Activated CD8-positive, alpha-beta T cell treated with anti-CD3 and anti-CD28 coated beads, Interleukin-2, amount 10 ng/mL, durations not matched to agents 7 days and 5 days (primary cell): Measurements from ENCODE around the gene ATP8B4. TPM values are rescaled to one million over a fixed set of nuclear protein-coding genes. Genes with fewer than 3 reads are reported as not detected.

Source experiments
- ATAC-seq: fragments of 150-1000 bp; cut with Tn5 transposase; one replicate; pipeline ENCODE4 v1.10.0; 2021; ENCODE audit warnings: moderate library complexity
- CTCF ChIA-PET: fragments of 350-600 bp; sonication (Branson Sonifier 250); formaldehyde crosslinking; loops from one replicate; lab custom pipeline; 2021; ENCODE audit warnings: antibody characterized with exemption; lab: Charles Lee
- POLR2A ChIA-PET: fragments of 350-600 bp; sonication (Branson Sonifier 250); formaldehyde crosslinking; loops from one replicate; lab custom pipeline; 2021; ENCODE audit warnings: antibody characterized with exemption; lab: Charles Lee
- DNase-seq: peaks from one replicate; pipeline ENCODE4 v3.0.0-alpha.2; 2020
- H3K27ac Mint-ChIP-seq: one replicate; pipeline ENCODE4 v1.8.0; 2021; ENCODE audit warnings: mild to moderate bottlenecking, mixed read lengths
- H3K27me3 Mint-ChIP-seq: one replicate; pipeline ENCODE4 v1.8.0; 2021; ENCODE audit warnings: low read depth, mixed read lengths
- H3K36me3 Mint-ChIP-seq: one replicate; pipeline ENCODE4 v1.8.0; 2021; ENCODE audit warnings: low read depth, mixed read lengths
- H3K4me1 Mint-ChIP-seq: one replicate; pipeline ENCODE4 v1.8.0; 2021; ENCODE audit warnings: low read depth, mixed read lengths
- H3K4me3 Mint-ChIP-seq: one replicate; pipeline ENCODE4 v1.8.0; 2021; ENCODE audit warnings: mild to moderate bottlenecking, mixed read lengths
- H3K9me3 Mint-ChIP-seq: one replicate; pipeline ENCODE4 v1.8.0; 2022; ENCODE audit warnings: mixed read lengths; ENCODE audit not compliant: insufficient read depth
- total RNA-seq, 2 experiments: library from RNA; stranded (reverse); gene quantifications; one replicate each; pipeline ENCODE4 v1.2.3, GENCODE V29; 2021

ATP8B4 gene
- total RNA-seq, 2 experiments from 2014 or later = 35.9 to 39.2 TPM

DNA sequence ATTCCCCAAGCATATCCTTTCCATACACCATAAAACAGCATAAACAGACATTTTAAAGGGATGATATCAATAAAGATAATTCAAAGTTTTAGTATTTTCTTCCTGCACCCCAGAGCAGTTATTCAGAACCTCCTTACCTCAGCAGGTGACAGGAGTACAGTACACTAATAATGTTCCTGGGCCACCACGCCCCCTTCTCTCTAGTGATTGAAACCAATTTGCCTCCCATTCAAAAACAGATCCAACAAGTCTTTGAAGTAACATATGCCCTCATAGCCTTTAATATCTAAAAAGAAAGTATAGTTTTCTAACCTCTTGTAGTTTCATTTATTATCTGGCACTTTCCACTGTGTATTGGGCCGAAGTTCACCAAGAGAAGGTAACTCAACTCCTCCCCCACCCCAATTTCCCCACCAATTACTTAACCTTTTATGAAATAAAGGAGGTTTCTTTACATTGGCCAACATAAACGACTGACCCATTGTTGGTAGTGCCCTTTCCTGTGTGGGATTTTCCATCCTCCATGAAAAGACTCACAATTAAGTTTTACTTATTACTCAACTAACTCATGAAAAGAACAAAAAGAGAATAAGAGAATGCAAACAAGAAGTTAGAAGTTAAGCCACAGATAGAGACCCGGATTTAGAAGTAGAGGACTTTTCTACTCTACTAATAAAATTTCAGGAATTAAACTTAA is 5.0 kb upstream of the ATP8B4 start:
- Mint-ChIP-seq H3K4me3 (no peak overlapping the region), H3K36me3 (peaks cover 27% of the 10 kb centered on the region), H3K27ac (no peak overlapping the region), H3K27me3 (no peaks in the 10 kb centered on the region), H3K9me3 (peaks cover 17% of the 10 kb centered on the region), H3K4me1 (peaks cover 24% of the 10 kb centered on the region)
- DNase-seq (no peak), ATAC-seq (no peak)
- POLR2A ChIA-PET = no interaction called here
- CTCF ChIA-PET = interaction anchor here (1.3 to 1.5 kb wide), 2 partner anchors 121 to 192 kb away, joined by 3 to 5 read pairs; no protein-coding TSS in a partner anchor

DNA sequence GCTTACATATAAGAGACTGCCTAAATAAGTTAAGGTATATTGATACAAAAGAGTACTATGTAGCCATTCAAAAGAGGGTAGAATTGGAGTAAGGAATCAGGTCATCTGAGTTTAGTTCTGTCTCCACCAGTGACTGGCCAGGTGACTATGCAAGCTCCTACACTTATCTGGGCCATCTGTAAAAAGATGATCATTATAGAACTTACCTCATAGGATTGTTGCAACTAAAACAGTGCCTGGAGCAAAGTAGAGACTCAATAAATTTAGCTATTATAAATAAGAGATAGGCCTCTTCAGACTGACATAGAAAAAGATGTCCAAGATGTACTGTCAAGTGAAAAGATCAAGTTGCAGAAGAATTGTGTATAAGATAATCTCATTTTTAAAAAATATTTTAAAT is 1.7 kb upstream of the ATP8B4 start:
- Mint-ChIP-seq H3K27ac (no peak overlapping the region), H3K4me3 (no peak overlapping the region), H3K9me3 (peaks cover 14% of the 10 kb centered on the region), H3K27me3 (no peaks in the 10 kb centered on the region), H3K4me1 (peaks cover 43% of the 10 kb centered on the region), H3K36me3 (peaks cover 43% of the 10 kb centered on the region)
- DNase-seq (no peak), ATAC-seq (no peak)
- ChIA-PET CTCF (interaction anchor here (1.3 to 4.5 kb wide), 4 partner anchors 9 to 17 kb away, joined by 4 to 26 read pairs (median 12); no protein-coding TSS in a partner anchor), POLR2A (no interaction called here)

GRCh38 chr15:50117431-50118027 is 1.5 kb downstream of the ATP8B4 start:
- Mint-ChIP-seq H3K36me3 (peaks cover 51% of the 10 kb centered on the region), H3K4me3 (peak overlapping the region; percentile 89), H3K27ac (peak overlapping the region; percentile 69), H3K4me1 (peaks cover 68% of the 10 kb centered on the region), H3K27me3 (no peaks in the 10 kb centered on the region), H3K9me3 (no peaks in the 10 kb centered on the region)
- ChIA-PET POLR2A (interaction anchor here (2.1 to 2.5 kb wide), 2 partner anchors 8 to 17 kb away, joined by 11 to 23 read pairs; no protein-coding TSS in a partner anchor), CTCF (interaction anchor here (0.8 to 4.5 kb wide), 5 partner anchors 9 to 28 kb away, joined by 3 to 26 read pairs (median 14); no protein-coding TSS in a partner anchor)
- ATAC-seq (no peak), DNase-seq (no peak)

GRCh38 chr15:50116477-50116876 is 2.6 kb downstream of the ATP8B4 start:
- H3K36me3 Mint-ChIP-seq = peaks cover 57% of the 10 kb centered on the region
- peaks cover 73% of the 10 kb centered on the region for H3K4me1 Mint-ChIP-seq

DNA sequence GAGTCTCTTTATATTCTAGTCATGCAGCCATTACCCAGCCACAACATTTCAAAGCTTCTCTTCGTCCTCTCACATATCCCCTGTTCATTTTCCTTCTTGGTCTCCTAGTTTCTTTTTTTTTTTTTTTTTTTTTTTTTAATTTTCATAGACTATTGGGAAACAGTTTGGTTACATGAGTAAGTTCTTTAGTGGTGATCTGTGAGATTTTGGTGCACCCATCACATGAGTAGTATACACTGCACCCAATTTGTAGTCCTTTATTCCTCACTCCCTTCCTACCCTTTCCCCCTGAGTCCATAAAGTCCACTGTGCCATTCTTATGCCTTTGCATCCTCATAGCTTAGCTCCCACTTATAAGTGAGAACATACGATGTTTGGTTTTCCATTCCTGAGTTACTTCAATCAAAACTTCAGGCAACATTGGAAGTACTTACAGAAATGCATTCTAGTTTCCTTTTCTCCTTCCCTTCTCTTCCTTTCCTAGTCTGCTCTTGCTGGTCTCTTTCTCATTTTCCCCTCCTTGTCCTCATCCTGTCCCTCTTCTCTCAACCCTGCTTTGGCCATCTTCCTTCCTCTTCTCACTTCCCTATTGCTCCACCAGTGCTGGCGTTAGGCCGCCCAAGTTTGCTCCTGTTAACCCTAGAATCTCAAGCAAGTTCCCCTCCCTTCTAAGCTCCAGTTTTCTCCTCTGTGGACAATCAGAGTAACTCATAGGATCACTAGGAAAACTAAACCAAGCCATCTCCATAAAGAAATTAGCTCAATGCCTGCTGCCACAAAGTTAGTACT is 4.8 kb downstream of the ATP8B4 start:
- CTCF ChIA-PET = no interaction called here
- ATAC-seq (no peak), DNase-seq (no peak)
- H3K4me3 Mint-ChIP-seq = peak overlapping the region; percentile 7
- no peaks in the 10 kb centered on the region for H3K27me3 Mint-ChIP-seq
- H3K4me1 Mint-ChIP-seq = peaks cover 82% of the 10 kb centered on the region
- POLR2A ChIA-PET = interaction anchor here (0.5 kb wide), 1 partner anchor 216 kb away, joined by 3 read pairs; no protein-coding TSS in a partner anchor
- peaks cover 65% of the 10 kb centered on the region for H3K36me3 Mint-ChIP-seq
- H3K27ac Mint-ChIP-seq = peak overlapping the region; percentile 47
- H3K9me3 Mint-ChIP-seq = no peaks in the 10 kb centered on the region

More at GRCh38 chr15:50116477-50116876, 2.6 kb downstream of the ATP8B4 start:
- DNase-seq (peak; percentile 37), ATAC-seq (no peak)
- Mint-ChIP-seq H3K27ac (peak overlapping the region; percentile 23), H3K4me3 (peak overlapping the region; percentile 66), H3K9me3 (no peaks in the 10 kb centered on the region), H3K27me3 (no peaks in the 10 kb centered on the region)
- ChIA-PET POLR2A (no interaction called here), CTCF (interaction anchor here (0.8 to 4.5 kb wide), 2 partner anchors 15 to 19 kb away, joined by 3 to 26 read pairs; no protein-coding TSS in a partner anchor)

DNA sequence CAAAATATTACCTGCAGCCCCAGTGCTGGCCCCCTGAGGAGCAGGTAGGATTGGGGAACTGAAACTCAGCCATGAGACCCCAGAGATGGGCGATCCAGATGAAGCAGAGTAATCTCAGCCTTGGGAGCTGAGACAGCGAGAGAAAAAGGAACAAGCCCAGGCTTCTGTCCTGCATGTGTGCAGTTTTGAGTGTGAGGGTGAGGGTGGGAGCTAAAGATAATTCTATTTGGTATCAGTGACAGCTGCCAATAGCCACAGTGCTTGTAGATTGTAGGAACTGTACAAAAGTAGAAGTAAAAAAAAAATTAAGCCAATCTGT is 5.9 kb downstream of the ATP8B4 start:
- Mint-ChIP-seq H3K36me3 (peaks cover 60% of the 10 kb centered on the region), H3K27ac (no peak overlapping the region), H3K9me3 (no peaks in the 10 kb centered on the region), H3K4me1 (peaks cover 84% of the 10 kb centered on the region), H3K4me3 (peak overlapping the region; percentile 0), H3K27me3 (no peaks in the 10 kb centered on the region)
- ChIA-PET CTCF (interaction anchor here (3.3 kb wide), 1 partner anchor 24 kb away, joined by 9 read pairs; no protein-coding TSS in a partner anchor), POLR2A (interaction anchor here (0.7 kb wide), 1 partner anchor 28 kb away, joined by 3 read pairs; no protein-coding TSS in a partner anchor)
- no peak for DNase-seq
- no peak for ATAC-seq

DNA sequence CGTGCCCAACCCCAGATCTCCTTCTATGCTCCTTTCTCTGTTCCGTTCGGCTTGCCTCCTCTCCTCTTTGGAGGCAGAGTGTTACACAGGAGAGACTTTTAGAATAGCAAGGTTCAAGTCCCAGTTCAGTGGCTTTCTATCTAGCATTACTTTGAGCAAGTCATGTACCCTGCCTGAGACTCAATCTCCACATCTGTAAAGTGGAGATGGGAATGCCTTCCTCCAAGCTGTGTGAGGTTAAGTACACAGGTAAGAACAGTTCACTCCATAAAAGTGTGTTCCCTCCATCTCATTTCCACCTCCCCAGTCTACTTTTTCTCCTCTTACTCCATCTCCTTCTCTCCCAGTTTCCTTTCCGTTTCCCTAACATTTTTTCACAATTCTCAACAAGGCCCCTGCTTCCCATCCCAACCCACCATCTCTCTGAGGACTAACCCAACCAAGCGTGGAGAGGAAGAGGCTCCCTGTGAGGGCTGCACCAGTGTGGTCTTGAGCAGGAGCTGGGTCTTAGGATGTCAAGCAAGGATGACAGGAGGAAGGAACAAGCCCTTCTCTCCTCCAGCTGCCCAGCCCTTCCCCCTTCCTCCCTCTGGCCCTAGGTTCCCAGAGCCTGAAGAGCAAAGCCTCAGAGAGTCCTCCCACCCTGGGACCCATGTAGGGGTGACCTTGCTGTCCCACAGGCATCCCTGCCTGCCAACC is 6.4 kb downstream of the ATP8B4 start:
- H3K4me3 Mint-ChIP-seq = peak overlapping the region; percentile 0
- peaks cover 57% of the 10 kb centered on the region for H3K36me3 Mint-ChIP-seq
- CTCF ChIA-PET = interaction anchor here (1.4 to 3.3 kb wide), 2 partner anchors 8 to 25 kb away, joined by 5 to 9 read pairs; no protein-coding TSS in a partner anchor
- POLR2A ChIA-PET = interaction anchor here (0.7 kb wide), 1 partner anchor 27 kb away, joined by 3 read pairs; no protein-coding TSS in a partner anchor
- DNase-seq (no peak), ATAC-seq (no peak)
- no peaks in the 10 kb centered on the region for H3K27me3 Mint-ChIP-seq
- no peaks in the 10 kb centered on the region for H3K9me3 Mint-ChIP-seq
- peaks cover 86% of the 10 kb centered on the region for H3K4me1 Mint-ChIP-seq
- H3K27ac Mint-ChIP-seq = peak overlapping the region; percentile 64

GRCh38 chr15:50110285-50110684 is 8.7 kb downstream of the ATP8B4 start:
- Mint-ChIP-seq H3K4me3 (peak overlapping the region; percentile 73), H3K4me1 (peaks cover 87% of the 10 kb centered on the region), H3K9me3 (no peaks in the 10 kb centered on the region), H3K27me3 (no peaks in the 10 kb centered on the region), H3K27ac (peak overlapping the region; percentile 91), H3K36me3 (peaks cover 43% of the 10 kb centered on the region)
- CTCF ChIA-PET = interaction anchor here (0.9 to 4.2 kb wide), 7 partner anchors 9 to 206 kb away, joined by 3 to 19 read pairs (median 5); partner anchors contain the start of gene ATP8B4
- ATAC-seq = no peak
- POLR2A ChIA-PET = interaction anchor here (0.5 to 3.7 kb wide), 4 partner anchors 8 to 935 kb away, joined by 3 to 23 read pairs (median 4); partner anchors contain the start of gene ATP8B4
- DNase-seq = no peak

DNA sequence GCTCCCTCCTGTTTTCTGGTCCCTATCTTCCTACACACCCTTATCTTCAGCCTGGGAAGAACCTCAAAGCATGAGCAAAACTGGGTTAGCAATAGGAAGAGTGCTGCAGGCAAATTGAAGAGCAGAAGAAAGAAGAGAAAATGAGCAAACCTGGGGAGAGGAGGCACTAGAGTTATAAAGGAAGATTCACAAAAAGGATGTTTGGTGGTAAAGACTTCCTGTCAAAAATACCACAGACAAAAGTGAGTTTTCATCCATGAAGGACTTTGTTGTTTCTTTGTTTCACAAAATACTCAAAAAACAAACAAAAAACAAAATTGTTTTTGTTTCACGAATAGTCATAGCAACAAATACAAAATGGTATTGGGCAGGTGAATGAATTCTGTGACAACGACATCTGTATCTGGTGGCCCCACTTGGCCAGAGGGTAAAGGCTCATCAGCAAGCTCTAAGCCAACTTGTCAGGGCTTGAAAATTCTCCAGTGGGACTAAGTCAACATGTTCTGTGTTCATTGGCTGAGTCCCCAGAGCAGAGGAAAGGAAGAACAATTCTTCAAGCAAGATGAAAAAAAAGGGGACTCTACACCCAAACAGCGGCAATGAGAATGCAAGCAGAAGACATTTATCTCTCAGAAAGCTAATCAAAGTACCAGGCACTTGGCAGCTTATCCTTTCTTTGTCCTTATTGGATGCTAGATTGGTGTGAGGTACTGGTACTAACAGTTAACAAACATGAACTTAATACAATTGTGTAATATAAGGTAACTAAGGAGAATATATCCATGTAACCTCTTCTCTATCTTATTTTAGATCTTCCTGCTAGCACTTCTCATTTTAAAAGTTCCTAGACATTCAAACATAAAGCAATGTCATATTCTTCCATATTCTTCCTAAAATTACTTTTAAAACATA is 9.7 kb downstream of the ATP8B4 start:
- ChIA-PET CTCF (interaction anchor here (1.0 to 4.2 kb wide), 4 partner anchors 10 to 873 kb away, joined by 3 to 19 read pairs (median 4); partner anchors contain the start of gene ATP8B4), POLR2A (interaction anchor here (0.6 to 3.7 kb wide), 6 partner anchors 10 to 74 kb away, joined by 3 to 23 read pairs (median 4); partner anchors contain the start of gene ATP8B4)
- DNase-seq (no peak), ATAC-seq (peak; percentile 61)
- peak overlapping the region; percentile 91 for H3K27ac Mint-ChIP-seq
- peaks cover 7% of the 10 kb centered on the region for H3K9me3 Mint-ChIP-seq
- peaks cover 44% of the 10 kb centered on the region for H3K36me3 Mint-ChIP-seq
- no peaks in the 10 kb centered on the region for H3K27me3 Mint-ChIP-seq
- H3K4me1 Mint-ChIP-seq = peaks cover 90% of the 10 kb centered on the region
- H3K4me3 Mint-ChIP-seq = peak overlapping the region; percentile 73

DNA sequence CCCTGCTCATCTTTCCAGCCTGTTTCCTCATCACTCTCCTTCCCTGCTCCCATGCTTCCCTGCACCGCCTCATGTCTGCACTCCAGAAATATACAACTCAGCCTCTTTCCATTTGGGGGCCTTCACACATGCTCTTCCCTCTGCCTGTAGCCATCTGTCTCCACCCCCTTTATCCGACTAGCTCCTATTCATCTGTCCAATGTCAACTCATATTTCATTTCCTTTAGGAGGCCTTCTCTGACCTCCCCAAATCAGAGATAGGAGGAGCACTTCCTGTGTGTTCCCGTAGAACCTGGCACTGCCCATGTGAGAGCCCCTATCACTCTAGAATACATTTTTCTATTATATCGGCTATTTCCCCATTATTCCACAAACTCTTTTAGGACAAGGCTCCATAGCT is 10.6 kb downstream of the ATP8B4 start:
- H3K4me3 Mint-ChIP-seq = peak overlapping the region; percentile 73
- CTCF ChIA-PET = interaction anchor here (1.0 to 4.2 kb wide), 3 partner anchors 11 to 872 kb away, joined by 3 to 19 read pairs (median 4); partner anchors contain the start of gene ATP8B4
- peaks cover 14% of the 10 kb centered on the region for H3K9me3 Mint-ChIP-seq
- ATAC-seq = peak; percentile 2
- H3K4me1 Mint-ChIP-seq = peaks cover 93% of the 10 kb centered on the region
- POLR2A ChIA-PET = interaction anchor here (0.6 to 3.7 kb wide), 3 partner anchors 11 to 245 kb away, joined by 3 to 23 read pairs (median 5); partner anchors contain the start of gene ATP8B4
- no peaks in the 10 kb centered on the region for H3K27me3 Mint-ChIP-seq
- DNase-seq = no peak
- H3K27ac Mint-ChIP-seq = peak overlapping the region; percentile 91
- H3K36me3 Mint-ChIP-seq = peaks cover 50% of the 10 kb centered on the region
